Left lung (tissue), 10 donors: ENCODE measurements around the gene CFAP100. TPM values are rescaled to one million over a fixed set of nuclear protein-coding genes. Genes with fewer than 3 reads are reported as not detected.

Experiments used
- ATAC-seq: fragments of 200-7000 bp; cut with Tn5 transposase; one replicate; pipeline ENCODE4 v1.9.1; 2020; ENCODE audit warnings: moderate library complexity
- DNase-seq, 4 donors: peaks; one replicate each; pipeline ENCODE4 v3.0.0-alpha.2; 2013 to 2020
- H3K27ac ChIP-seq, 2 donors: fragments of 200-600 bp; sonication (generic) in 1 of 2; one replicate each; pipeline versions ENCODE4 v1.5.0 to v1.8.0; 2020 to 2021
- H3K27me3 ChIP-seq, 2 donors: fragments of 200-600 bp; sonication (generic) in 1 of 2; one replicate each; pipeline versions ENCODE4 v1.5.0 to v1.8.0; 2020 to 2021
- H3K36me3 ChIP-seq, 2 donors: fragments of 200-600 bp; sonication (generic) in 1 of 2; one replicate each; pipeline versions ENCODE4 v1.5.0 to v1.8.0; 2020 to 2021
- H3K4me1 ChIP-seq, 2 donors: fragments of 200-600 bp; one replicate each; pipeline ENCODE4 v1.8.0; 2021
- H3K4me3 ChIP-seq, 2 donors: fragments of 200-600 bp; sonication (generic) in 1 of 2; one replicate each; pipeline versions ENCODE4 v1.5.0 to v1.8.0; 2020 to 2021; ENCODE audit warnings: mild to moderate bottlenecking in 1 of 2
- H3K9me3 ChIP-seq, 2 donors: fragments of 200-600 bp; sonication (generic) in 1 of 2; one replicate each; pipeline versions ENCODE4 v1.5.0 to v1.8.0; 2020 to 2021
- CTCF ChIP-seq, 2 donors: fragments of 200-600 bp; sonication (generic) in 1 of 2; IDR thresholded peaks; one replicate each; pipeline versions ENCODE4 v1.5.0 to v1.8.0; 2021; ENCODE audit warnings: antibody characterized with exemption in 2 of 2
- intact Hi-C, 2 donors: fragments of 100-400 bp; cut with DNase I; formaldehyde crosslinking; loops; one replicate each; pipeline versions ENCODE4 v1.11.2 to v1.14.2; 2022
- polyA plus RNA-seq, 6 donors: library from polyadenylated mRNA; unstranded; fragments of 120-200 nt; gene quantifications; one replicate each; pipeline ENCODE4 v1.2.1, GENCODE V29; 2013; ENCODE audit not compliant: insufficient read length in 6 of 6
- total RNA-seq, 2 donors: library from RNA; stranded (reverse); fragmentation: NEBNext Ultra II Directional; extraction: Animal tissue kit (Norgen Biotek cat#: 25700); gene quantifications; one replicate each; pipeline ENCODE4 v1.2.1, GENCODE V29; 2021
- donor health status: DM: no; HTN: yes; CAD: no.
- donor health status: DM: no; HTN: no; CAD: no.

The CFAP100 gene
- total and polyA plus RNA-seq, 8 donors = 1.0 to 8.2 (median 6.1) TPM; not detected in 1

- intact Hi-C loops = no loop called here
Observed at GRCh38 chr3:126365351-126366277, 29.1 kb upstream of the CFAP100 start.

GRCh38 chr3:126367316-126367805, 27.3 kb upstream of the CFAP100 start:
- TF ChIP-seq CTCF (IDR thresholded peaks at IDR 0.05) = no peak
- H3K27me3 ChIP-seq = no peaks in the 10 kb centered on the region
- no peaks in the 10 kb centered on the region for H3K4me1 ChIP-seq
- no peak overlapping the region for H3K4me3 ChIP-seq
- no peak for ATAC-seq
- H3K36me3 ChIP-seq = no peaks in the 10 kb centered on the region
- no peaks in the 10 kb centered on the region for H3K9me3 ChIP-seq
- peak in 2 of 4 donors; percentile 13 to 28 for DNase-seq
- H3K27ac ChIP-seq = no peak overlapping the region
- intact Hi-C loops = no loop called here

More at GRCh38 chr3:126365351-126366277, 29.1 kb upstream of the CFAP100 start:
- no peak for TF ChIP-seq CTCF (IDR thresholded peaks at IDR 0.05)
- H3K27ac ChIP-seq = no peak overlapping the region
- DNase-seq (peak in 2 of 4 donors; percentile 31 to 39), ATAC-seq (no peak)
- no peaks in the 10 kb centered on the region for H3K36me3 ChIP-seq
- no peaks in the 10 kb centered on the region for H3K9me3 ChIP-seq
- H3K27me3 ChIP-seq = peaks cover 0 to 16% of the 10 kb centered on the region in 2 donors
- H3K4me3 ChIP-seq = no peak overlapping the region
- H3K4me1 ChIP-seq = no peaks in the 10 kb centered on the region

- no peaks in the 10 kb centered on the region for H3K9me3 ChIP-seq
- H3K36me3 ChIP-seq = no peaks in the 10 kb centered on the region
- no peak overlapping the region for H3K4me3 ChIP-seq
- no peaks in the 10 kb centered on the region for H3K27me3 ChIP-seq
- intact Hi-C loops = no loop called here
- ATAC-seq (no peak), DNase-seq (no peak)
- no peak overlapping the region for H3K27ac ChIP-seq
- TF ChIP-seq CTCF (IDR thresholded peaks at IDR 0.05) = no peak
- H3K4me1 ChIP-seq = peaks cover 5% of the 10 kb centered on the region in 2 donors
Observed at GRCh38 chr3:126369490-126369889, 25.2 kb upstream of the CFAP100 start.

- peak in 1 of 4 donors; percentile 17 for DNase-seq
Observed at GRCh38 chr3:126370055-126370454, 24.7 kb upstream of the CFAP100 start.

More at GRCh38 chr3:126370055-126370454, 24.7 kb upstream of the CFAP100 start:
- ATAC-seq = no peak
- Histone ChIP-seq H3K4me1 (peaks cover 5 to 7% of the 10 kb centered on the region in 2 donors), H3K27me3 (no peaks in the 10 kb centered on the region), H3K9me3 (no peaks in the 10 kb centered on the region), H3K36me3 (no peaks in the 10 kb centered on the region), H3K27ac (no peak overlapping the region), H3K4me3 (no peak overlapping the region)
- no peak for TF ChIP-seq CTCF (IDR thresholded peaks at IDR 0.05)
- intact Hi-C loops = no loop called here
